ENCODE measurements around the gene DTX1.
A peak's percentile ranks its signal among the peaks of the same experiment; 100 is the strongest.

DTX1 gene

GRCh38 chr12:113142173-113142885 is 85.8 kb downstream of the DTX1 start:
- DNase-seq: peak; percentile 78 to 97 (median 92)
- intact Hi-C loops (cut with DNase I): no loop called here

- intact Hi-C loops (cut with DNase I): no loop called here
- DNase-seq: peak in 1 of 42 donors; percentile 44
Observed at GRCh38 chr12:113142886-113143332, 86.4 kb downstream of the DTX1 start.

DNA sequence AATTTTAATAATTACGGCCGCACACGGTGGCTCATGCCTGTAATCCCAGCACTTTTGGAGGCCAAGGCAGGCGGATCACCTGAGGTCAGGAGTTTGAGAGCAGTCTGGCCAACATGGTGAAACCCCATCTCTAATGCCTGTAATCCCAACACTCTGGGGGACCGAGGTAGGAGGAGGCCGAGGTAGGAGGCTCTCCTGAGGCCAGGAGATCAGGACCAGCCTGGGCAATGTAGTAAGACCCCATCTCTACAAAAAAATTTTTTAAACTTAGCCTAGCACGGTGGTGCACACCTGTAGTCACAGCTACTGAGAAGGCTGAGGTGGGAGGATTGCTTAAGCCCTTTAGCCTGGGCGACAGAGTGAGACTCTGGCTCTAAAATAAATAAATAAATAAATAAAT is 87.4 kb downstream of the DTX1 start:
- intact Hi-C loops (cut with DNase I): no loop called here
- DNase-seq: no peak

DNA sequence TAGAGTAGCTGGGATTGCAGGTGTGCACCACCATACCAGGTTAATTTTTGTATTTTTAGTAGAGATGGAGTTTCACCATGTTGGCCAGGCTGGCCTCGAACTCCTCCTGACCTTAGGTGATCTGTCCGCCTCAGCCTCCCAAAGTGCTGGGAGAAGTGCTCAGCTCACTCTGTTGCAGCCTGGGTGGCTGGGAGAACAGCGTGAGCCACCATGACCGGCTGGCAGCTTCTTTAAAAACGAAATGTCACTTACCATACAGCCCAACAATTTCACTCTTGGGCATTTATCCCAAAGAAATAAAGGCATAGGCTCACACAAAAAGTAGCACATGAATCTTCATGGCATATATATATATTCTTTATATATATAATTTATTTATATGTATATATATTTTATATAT is 88.3 kb downstream of the DTX1 start:
- intact Hi-C loops (cut with DNase I): no loop called here
- DNase-seq: no peak

DNA sequence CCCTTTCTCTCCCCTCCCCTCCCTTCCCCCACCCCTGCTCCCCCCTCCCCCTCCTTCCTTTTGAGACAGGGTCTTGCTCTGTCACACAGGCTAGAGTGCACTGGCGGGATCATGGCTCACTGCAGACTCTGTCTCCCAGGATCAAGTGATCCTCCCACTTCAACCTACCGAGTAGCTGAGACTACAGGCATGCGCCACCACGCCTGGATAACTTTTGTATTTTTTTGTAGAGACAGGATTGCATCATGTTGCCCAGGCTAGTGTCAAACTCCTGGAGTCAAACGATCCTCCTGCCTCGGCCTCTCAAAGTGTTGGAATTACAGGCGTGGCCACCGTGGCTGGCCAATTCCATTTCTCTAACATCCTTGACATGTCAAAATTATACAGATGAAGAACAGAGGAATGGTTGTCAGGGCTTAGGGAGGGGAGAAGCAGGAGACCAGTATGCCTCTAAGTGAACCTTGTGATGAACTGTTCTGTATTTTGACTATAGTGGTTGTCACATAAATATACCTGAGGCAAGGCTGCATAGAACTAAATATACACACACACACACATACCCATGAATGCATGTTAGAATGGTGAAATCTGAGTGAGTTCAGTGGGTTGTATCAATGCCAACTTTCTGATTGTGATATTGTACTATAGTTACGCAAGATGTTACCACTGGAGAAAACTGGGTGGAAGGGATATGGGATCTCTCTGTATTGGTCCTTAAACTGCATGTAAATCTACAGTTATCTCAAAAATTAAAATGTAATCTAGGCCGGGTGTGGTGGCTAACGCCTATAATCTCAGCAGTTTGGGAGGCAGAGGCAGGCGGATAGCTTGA is 89.4 kb downstream of the DTX1 start:
- intact Hi-C loops (cut with DNase I): no loop called here
- no peak for DNase-seq

GRCh38 chr12:113146999-113147398 is 90.5 kb downstream of the DTX1 start:
- intact Hi-C loops (cut with DNase I): no loop called here
- DNase-seq: no peak
